Glutamatergic neuron (in vitro differentiated cells): ENCODE measurements around the gene GEMIN8. TPM values are rescaled to one million over a fixed set of nuclear protein-coding genes. Genes with fewer than 3 reads are reported as not detected.

Source experiments
- DNase-seq: peaks from one replicate; pipeline ENCODE4 v3.0.0; 2022
- H3K27ac Mint-ChIP-seq: one replicate; pipeline ENCODE4 v1.8.0; 2020; ENCODE audit warnings: mild to moderate bottlenecking, mixed read lengths, inconsistent platforms; ENCODE audit not compliant: unreplicated experiment
- H3K27me3 Mint-ChIP-seq: one replicate; pipeline ENCODE4 v1.8.0; 2020; ENCODE audit warnings: mild to moderate bottlenecking, moderate library complexity, mixed read lengths, inconsistent platforms; ENCODE audit not compliant: unreplicated experiment
- H3K36me3 Mint-ChIP-seq: one replicate; pipeline ENCODE4 v1.8.0; 2020; ENCODE audit warnings: mild to moderate bottlenecking, mixed read lengths, inconsistent platforms; ENCODE audit not compliant: unreplicated experiment
- H3K4me1 Mint-ChIP-seq: one replicate; pipeline ENCODE4 v1.8.0; 2020; ENCODE audit warnings: mild to moderate bottlenecking, low read depth, mixed read lengths, inconsistent platforms; ENCODE audit not compliant: unreplicated experiment
- H3K4me3 Mint-ChIP-seq: one replicate; pipeline ENCODE4 v1.8.0; 2020; ENCODE audit warnings: mild to moderate bottlenecking, mixed read lengths, inconsistent platforms; ENCODE audit not compliant: unreplicated experiment
- H3K9me3 Mint-ChIP-seq: one replicate; pipeline ENCODE4 v1.8.0; 2020; ENCODE audit warnings: mild to moderate bottlenecking, moderate library complexity, mixed read lengths, inconsistent platforms; ENCODE audit not compliant: unreplicated experiment
- CTCF ChIP-seq: fragments of 200-600 bp; sonication (generic); IDR thresholded peaks from one replicate; pipeline ENCODE4 v1.5.0; 2021; ENCODE audit not compliant: partially characterized antibody, unreplicated experiment
- total RNA-seq: library from RNA; stranded (reverse); fragmentation: NEBNext Ultra II Directional; extraction: Animal tissue kit (Norgen Biotek cat#: 25700); gene quantifications from one replicate; pipeline ENCODE4 v1.2.1, GENCODE V29; 2021; ENCODE audit not compliant: unreplicated experiment

Gene GEMIN8
- total RNA-seq, 1 donor from 2014 or later = 8.2 TPM

DNA sequence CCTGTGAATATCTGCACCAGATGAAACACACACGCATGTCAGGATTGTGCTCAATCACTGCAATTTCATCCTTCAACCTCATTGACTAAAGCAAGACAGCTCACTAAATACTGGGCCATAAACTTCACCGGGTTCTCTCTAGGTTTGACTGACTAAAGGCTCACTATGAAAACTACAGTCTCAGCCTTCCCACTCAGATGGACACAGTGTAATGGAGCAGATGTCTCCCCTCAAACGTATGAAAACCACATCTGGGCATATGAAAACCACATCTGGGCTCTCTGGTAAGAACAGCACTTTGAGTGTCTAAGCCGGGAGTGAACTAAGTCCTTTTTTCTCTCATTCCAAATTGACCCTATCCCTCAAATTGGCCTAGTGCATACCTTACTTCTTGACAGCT, 15.2 kb downstream of the GEMIN8 start:
- H3K9me3 Mint-ChIP-seq = no peaks in the 10 kb centered on the region
- H3K27me3 Mint-ChIP-seq = no peaks in the 10 kb centered on the region
- no peak for DNase-seq
- H3K4me3 Mint-ChIP-seq = no peak overlapping the region
- H3K4me1 Mint-ChIP-seq = no peaks in the 10 kb centered on the region
- no peak for TF ChIP-seq CTCF
- H3K36me3 Mint-ChIP-seq = no peaks in the 10 kb centered on the region
- no peak overlapping the region for H3K27ac Mint-ChIP-seq

- H3K27ac Mint-ChIP-seq = no peak overlapping the region
- DNase-seq = no peak
- H3K4me3 Mint-ChIP-seq = no peak overlapping the region
- H3K9me3 Mint-ChIP-seq = no peaks in the 10 kb centered on the region
- H3K27me3 Mint-ChIP-seq = no peaks in the 10 kb centered on the region
- peaks cover 4% of the 10 kb centered on the region for H3K36me3 Mint-ChIP-seq
- TF ChIP-seq CTCF = no peak
- no peaks in the 10 kb centered on the region for H3K4me1 Mint-ChIP-seq
Observed at GRCh38 chrX:14013054-14013453, 16.6 kb downstream of the GEMIN8 start.

DNA sequence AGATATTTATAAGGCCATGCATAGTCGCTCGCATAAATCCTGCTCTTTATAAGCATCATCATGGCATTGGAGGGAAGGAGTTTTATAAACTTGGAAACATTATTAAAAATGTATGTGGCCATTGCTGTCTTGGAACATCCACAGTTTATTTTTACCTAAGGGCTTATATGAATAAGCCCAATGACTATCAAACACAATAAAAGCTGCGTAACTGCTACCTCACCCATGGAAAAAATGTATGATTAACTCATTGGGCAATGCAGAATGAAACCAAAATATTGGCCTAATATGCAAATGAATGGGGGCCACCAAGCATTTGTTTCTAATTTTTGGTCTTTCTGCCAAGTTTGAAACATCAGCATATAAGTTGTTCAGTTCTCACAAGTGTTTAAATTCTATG, 19.1 kb downstream of the GEMIN8 start:
- Mint-ChIP-seq H3K4me3 (no peak overlapping the region), H3K27ac (no peak overlapping the region), H3K4me1 (no peaks in the 10 kb centered on the region), H3K9me3 (no peaks in the 10 kb centered on the region), H3K27me3 (no peaks in the 10 kb centered on the region), H3K36me3 (peaks cover 4% of the 10 kb centered on the region)
- no peak for TF ChIP-seq CTCF
- no peak for DNase-seq

DNA sequence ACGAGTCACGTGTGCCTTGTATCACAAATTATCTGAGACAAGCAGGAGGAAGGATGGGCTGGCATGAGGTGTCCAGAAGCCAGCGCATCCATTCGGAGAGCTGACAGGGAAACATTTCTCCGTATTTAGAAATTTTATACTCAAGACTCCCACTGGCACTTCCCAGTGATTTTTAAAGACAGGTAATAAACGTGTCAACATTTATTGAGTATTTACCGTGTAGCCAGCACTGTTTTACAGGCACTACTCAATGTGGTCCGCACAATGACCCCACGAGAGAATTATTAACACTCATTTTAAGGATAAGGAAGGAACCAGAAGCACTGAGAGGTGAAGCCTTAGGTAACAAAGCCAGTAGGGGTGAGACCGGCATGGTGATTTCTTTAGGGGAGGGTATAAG, 23.2 kb downstream of the GEMIN8 start:
- peaks cover 2% of the 10 kb centered on the region for H3K27me3 Mint-ChIP-seq
- no peak overlapping the region for H3K27ac Mint-ChIP-seq
- H3K4me3 Mint-ChIP-seq = no peak overlapping the region
- H3K36me3 Mint-ChIP-seq = peaks cover 4% of the 10 kb centered on the region
- no peak for TF ChIP-seq CTCF
- no peaks in the 10 kb centered on the region for H3K9me3 Mint-ChIP-seq
- DNase-seq = no peak
- no peaks in the 10 kb centered on the region for H3K4me1 Mint-ChIP-seq

- H3K27me3 Mint-ChIP-seq = peaks cover 2% of the 10 kb centered on the region
- no peak overlapping the region for H3K4me3 Mint-ChIP-seq
- no peak for DNase-seq
- no peaks in the 10 kb centered on the region for H3K9me3 Mint-ChIP-seq
- no peak overlapping the region for H3K27ac Mint-ChIP-seq
- H3K4me1 Mint-ChIP-seq = no peaks in the 10 kb centered on the region
- TF ChIP-seq CTCF = no peak
- H3K36me3 Mint-ChIP-seq = peaks cover 4% of the 10 kb centered on the region
Observed at GRCh38 chrX:14003876-14004425, 25.7 kb downstream of the GEMIN8 start.
